NCI-H2227 (cell line): ENCODE measurements around the gene RPS6KB1.
"Not testable (repeated sequence)": the region's sequence is repeated elsewhere in the genome, so short reads cannot be mapped to it uniquely, and the experiment has no call there.

ENCODE experiments used
- DNase-seq: peaks from one replicate; lab custom pipeline; 2025; ENCODE audit not compliant: unreplicated experiment; lab: John Stamatoyannopoulos, UW

RPS6KB1 gene

DNA sequence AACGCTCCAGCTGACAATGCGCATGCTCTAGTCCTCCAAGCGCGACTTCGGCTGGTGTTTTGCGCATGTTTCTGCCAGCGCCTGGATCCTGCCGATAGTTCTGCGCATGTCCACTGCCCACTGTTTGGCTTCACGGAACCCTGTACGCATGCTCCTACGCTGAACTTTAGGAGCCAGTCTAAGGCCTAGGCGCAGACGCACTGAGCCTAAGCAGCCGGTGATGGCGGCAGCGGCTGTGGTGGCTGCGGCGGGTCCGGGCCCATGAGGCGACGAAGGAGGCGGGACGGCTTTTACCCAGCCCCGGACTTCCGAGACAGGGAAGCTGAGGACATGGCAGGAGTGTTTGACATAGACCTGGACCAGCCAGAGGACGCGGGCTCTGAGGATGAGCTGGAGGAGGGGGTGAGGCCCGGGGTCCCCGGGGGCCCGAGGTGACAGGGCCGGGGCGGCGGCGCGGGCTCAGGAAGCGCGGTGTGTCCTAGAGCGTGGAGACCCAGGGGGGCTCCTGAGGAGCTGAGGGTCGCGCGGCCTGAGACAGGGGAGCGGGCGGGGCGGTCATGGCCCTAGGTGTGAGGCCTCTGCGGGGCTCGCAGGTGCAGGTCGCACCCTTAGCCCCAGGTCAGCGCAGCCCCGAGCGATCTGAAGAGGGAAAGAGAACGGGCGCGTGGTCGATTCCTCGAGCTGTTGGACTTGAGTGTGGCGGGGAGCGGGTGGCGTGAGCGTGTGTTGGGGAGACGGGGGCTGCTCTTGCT lies at the start of gene RPS6KB1, which contains the start of gene TUBD1:
RPS6KB1 (plus strand) TSS at position 198 of the 752 bp plus-strand sequence; CDS start at position 262, 64 bp downstream.
TUBD1 (minus strand) TSS at position 20 of the 752 bp plus-strand sequence. CDS start 1,941 bp downstream, outside the sequence.
- DNase-seq, result peak; percentile 99

DNA sequence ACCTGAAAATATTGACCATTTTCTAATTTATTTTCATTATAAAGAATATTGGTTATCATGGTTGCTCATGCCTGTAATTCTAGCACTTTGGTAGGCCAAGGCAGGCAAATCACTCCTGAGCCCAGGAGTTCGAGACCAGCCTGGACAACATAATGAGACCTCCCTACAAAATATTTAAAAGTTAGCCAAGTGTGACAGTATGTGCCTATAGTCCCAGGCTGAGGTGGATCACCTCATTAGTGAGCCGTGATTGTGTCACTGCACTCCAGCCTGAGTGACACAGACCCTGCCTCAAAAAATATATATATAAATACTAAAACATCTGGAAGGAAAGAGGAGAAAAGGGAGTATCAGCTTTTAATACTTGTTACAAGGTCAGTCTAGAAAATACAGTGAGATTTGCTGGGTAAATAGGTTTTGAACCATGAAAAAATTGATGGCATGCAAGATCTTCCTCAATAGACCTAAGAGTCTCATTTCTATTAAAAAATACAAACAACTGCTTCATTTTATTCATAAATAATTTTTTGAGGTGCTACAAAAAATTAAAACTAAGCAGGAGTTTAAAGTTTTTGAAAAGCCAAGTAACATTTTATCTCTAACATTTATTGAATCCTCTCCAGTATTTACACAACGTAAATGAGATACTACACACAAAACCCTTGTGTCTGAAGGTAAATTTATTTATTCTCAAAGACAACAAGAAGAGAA lies 47.9 kb upstream of the RPS6KB1 start:
- no peak for DNase-seq

- DNase-seq, result no peak
These were observed 47.1 kb upstream of the RPS6KB1 start for GRCh38 chr17:59845595-59846393.

DNA sequence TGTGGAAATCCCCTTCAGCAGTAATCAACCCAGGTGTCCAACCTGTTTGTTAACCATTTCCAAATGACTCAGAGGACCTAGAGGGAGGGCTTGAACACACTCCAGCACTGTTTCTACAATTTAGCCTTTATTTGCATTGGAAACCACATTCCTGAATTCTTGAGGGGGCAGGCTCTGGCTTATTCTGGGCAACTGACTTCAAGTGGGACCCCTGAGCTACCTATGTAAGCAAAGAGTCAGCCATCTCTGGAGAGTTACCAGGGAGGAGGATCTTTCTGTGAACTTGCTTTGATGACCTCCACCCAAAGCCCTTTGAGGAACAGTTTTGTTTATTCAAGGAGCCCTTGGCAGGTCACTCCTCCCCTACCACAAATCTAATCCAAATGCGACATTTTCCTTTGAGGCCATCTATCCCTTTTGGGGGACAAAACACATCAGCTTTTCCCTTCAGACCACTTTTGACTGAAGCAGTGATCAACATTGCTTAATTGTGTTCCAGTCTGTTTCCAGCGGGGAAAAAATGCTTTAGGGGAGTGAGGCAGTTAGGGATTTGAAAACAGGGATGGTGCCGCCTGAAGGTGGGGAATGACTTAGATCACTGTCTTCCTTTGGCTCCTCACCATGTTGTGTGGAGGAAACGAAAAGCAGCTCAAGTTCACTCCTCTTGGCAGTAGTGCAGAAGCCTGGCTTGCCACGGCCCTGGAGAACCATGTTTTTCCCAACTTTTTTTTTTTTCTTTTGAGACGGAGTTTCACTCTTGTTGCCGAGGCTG lies 46.3 kb upstream of the RPS6KB1 start:
- DNase-seq, result no peak

- DNase-seq, result no peak
These were observed 44.6 kb upstream of the RPS6KB1 start for GRCh38 chr17:59848385-59848668.

DNA sequence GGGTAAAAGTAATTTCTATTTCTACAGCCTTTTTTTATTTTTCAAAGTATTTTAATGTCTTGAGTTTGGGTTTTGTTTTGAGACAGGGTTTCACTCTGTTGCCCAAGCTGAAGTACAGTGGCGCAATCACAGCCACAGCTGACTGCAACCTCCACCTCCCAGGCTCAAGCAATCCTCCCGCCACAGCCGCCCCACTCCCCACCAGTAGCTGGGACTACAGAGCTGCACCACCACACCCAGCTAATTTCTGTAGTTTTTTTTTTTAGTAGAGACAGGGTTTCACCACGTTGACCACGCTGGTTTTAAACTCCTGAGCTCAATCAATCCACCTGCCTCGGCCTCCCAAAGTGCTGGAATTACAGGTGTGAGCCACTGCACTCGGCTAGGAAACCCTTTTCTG lies 44.1 kb upstream of the RPS6KB1 start:
- no peak for DNase-seq

- not testable (repeated sequence) for DNase-seq
These were observed 42.6 kb upstream of the RPS6KB1 start for GRCh38 chr17:59850311-59850710.

- no peak for DNase-seq
These were observed 41.2 kb upstream of the RPS6KB1 start for GRCh38 chr17:59851439-59852375.

GRCh38 chr17:59852847-59853167 lies 40.1 kb upstream of the RPS6KB1 start:
- DNase-seq, result not testable (repeated sequence)

DNA sequence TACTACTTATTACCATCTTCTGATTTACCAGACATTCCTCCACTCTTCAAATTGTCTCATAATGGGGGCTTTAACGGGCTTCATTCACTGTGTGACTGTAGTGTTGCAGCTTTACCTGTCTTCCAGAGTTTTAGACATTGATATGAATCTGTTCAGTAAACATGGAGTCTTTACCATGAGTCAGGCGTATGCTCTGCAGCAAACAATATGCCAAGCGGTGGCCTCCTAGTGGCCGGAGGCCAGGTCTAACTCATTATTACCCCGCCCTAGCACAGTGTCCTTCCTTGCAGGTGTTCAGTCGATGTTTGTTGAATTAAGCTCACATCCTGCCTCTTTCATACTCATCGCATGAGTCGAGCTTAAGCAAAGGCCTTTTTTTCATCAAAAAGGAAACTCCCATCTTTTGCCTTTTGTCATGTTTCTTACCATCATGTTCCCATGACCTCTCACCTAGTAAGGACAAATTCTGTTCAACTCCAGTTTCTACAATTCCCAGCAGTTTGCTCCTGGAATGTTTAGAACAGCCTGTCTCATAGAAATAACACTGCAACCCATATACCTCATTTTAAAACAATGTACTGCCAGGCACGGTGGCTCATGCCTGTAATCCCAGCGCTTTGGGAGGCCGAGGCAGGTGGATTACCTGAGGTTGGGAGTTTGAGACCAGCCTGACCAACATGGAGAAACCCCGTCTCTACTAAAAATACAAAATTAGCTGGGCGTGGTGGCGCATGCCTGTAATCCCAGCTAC lies 39.6 kb upstream of the RPS6KB1 start:
- no peak for DNase-seq

- not testable (repeated sequence) for DNase-seq
These were observed 38.8 kb upstream of the RPS6KB1 start for GRCh38 chr17:59853919-59854729.

DNA sequence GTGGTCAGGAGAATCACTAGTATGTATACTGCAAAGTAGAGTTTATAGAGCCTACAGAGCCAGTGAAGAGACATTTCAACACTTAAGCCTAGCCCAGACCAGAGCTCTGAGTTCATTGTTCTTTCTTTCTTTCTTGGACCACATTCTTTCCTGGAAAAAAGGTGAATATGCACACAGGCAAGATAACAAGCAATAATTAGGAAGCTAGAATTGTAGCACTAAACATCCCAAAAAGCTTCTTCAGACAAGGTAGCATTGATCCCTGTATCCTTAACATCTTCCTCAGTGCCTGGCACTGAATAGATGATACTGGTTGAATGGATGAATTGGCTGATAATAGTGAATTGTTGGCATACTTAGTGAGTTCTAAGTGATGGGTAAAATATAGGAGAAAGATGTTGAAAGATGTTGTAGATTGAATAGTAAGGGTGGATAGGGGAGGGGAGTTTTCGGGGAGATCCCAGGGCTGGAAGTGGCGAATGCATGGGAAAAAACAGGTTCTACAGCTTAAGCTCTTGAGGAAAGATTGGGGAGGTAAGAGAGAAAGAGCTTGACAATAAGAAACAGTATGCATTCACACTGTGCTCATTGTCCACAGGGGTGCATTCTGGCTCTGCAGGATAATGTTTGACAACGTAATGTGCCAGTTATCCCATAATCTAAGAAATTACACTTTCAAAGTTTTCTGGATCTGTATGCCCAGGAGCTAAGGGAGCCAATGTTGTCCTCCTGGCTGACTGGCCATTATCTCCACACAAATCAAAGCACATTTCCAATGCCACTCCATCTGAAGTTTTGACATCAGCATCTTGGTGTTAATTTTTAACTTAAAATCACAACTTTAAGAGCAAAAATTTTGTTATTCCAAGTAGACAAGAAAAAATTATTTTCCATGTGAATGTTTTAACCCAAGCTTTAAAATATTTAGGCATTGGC lies 35.8 kb upstream of the RPS6KB1 start:
- DNase-seq, result no peak

DNA sequence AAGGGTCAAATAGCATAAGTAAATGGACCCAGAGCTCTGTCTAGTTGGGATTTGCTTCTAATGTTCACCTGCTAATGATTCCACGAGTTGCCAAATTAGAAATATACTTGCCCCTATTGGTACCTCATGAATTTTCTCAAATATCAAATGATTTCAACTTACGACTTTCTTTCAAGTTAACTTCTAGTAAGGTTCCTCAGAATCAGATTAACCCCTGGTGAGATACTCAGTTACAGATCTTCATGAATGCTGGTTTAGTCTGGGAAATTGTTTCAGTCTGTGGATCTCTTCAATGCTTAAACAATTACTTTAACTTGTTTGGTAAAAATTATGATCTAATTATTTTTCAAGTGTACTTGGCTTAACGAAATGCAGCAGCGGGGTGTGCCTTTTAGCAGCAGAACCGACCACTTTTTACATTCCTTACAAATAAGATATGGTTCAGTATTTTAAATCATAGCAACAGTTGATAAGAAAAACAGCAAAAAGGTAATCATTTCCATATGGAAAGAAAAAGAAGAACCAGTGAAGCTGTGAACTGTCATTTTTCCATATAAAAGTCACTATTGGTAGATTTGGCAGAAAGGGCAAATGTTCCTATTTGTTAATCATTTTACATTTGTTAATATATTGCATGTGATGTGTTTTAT lies 34.6 kb upstream of the RPS6KB1 start:
- no peak for DNase-seq

- no peak for DNase-seq
These were observed 34.0 kb upstream of the RPS6KB1 start for GRCh38 chr17:59858932-59859331.

DNA sequence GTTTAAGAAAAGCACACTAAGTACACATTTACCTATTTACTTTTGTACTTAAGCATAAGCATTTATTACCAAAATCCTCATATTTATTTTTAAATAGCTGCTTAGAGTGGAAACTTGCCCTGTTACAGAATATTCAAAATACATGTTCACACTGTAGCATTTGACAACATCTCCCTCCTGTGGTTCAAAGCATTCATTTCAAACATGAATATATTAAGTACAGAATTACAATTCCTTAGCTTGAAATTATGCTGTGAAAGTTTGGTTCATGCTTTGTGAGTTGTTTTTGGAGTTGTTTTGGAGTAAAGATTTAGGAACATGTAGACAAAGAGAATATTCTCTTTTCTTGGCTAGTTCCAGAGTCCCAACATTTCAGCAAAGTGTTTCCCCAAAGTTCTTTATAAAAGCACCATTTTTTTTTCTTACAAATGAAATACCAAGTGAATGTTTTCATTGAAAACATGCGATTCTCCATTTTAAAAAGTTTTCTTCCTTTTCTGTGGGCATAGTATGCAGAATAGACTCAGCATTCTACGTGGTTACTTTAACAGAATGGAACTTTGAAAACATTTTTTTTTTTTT lies 33.4 kb upstream of the RPS6KB1 start:
- no peak for DNase-seq

- no peak for DNase-seq
These were observed 29.3 kb upstream of the RPS6KB1 start for GRCh38 chr17:59863616-59864015.

DNA sequence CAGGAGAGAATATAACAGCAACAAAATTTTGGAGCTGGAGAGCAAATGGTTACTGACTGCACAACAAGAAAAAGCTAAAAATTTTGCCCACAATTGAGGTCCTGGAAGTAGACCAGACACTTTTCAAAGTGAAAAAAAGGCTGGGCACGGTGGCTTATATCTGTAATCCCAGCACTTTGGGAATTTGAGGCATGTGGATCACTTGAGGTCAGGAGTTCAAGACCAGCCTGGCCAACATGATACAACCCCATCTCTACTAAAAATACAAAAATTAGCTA lies 23.0 kb upstream of the RPS6KB1 start:
- DNase-seq, result no peak
